ENCODE measurements around the gene PRDM10.

DNA sequence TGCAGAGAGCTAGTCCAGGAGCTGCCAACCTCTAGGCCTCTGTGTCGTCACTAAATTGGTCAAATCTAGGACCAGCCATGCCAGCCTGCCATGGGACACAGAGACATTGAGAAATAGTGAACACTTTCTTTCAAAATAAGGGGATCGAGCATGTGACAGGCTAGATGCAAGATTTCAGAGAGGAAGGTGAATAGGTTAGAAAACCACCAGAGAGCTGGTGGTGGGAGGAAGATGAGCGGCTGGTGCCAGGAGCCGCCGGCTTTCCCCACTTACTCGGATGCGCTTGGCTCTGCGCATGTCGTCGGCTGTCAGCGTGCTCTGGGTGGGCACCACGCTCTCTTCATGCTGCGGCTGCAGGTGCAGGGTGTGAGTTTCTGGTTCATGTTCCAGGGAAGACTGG is 71.9 kb downstream of the PRDM10 start:
- TF ChIP-seq, protein P1, sequence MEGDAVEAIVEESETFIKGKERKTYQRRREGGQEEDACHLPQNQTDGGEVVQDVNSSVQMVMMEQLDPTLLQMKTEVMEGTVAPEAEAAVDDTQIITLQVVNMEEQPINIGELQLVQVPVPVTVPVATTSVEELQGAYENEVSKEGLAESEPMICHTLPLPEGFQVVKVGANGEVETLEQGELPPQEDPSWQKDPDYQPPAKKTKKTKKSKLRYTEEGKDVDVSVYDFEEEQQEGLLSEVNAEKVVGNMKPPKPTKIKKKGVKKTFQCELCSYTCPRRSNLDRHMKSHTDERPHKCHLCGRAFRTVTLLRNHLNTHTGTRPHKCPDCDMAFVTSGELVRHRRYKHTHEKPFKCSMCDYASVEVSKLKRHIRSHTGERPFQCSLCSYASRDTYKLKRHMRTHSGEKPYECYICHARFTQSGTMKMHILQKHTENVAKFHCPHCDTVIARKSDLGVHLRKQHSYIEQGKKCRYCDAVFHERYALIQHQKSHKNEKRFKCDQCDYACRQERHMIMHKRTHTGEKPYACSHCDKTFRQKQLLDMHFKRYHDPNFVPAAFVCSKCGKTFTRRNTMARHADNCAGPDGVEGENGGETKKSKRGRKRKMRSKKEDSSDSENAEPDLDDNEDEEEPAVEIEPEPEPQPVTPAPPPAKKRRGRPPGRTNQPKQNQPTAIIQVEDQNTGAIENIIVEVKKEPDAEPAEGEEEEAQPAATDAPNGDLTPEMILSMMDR (IDR thresholded peaks at IDR 0.05; ENCODE audit: low read depth, low read length), result no peak
- no peak for TF ChIP-seq EZH2phosphoT487 (IDR thresholded peaks at IDR 0.05; ENCODE audit: low read depth)
